Fibroblast of mammary gland (primary cell): ENCODE data around the gene LY6G6D.

Source experiments
- DNase-seq: peaks from one replicate; pipeline ENCODE4 v3.0.0-alpha.2; 2010; ENCODE audit warnings: low read depth
- H3K4me3 ChIP-seq: 2 replicates; pipeline ENCODE4 v1.5.1; 2011; ENCODE audit warnings: low read depth, mild to moderate bottlenecking, low read length, moderate library complexity; ENCODE audit not compliant: control insufficient read depth
- CTCF ChIP-seq: conservative IDR thresholded peaks from 2 replicates; pipeline ENCODE4 v1.5.1; 2011; ENCODE audit warnings: low read depth, low read length, inconsistent platforms; ENCODE audit not compliant: control insufficient read depth, insufficient read depth

LY6G6D gene

GRCh38 chr6:31692886-31693285 is 22.3 kb upstream of the LY6G6D start:
- no peak for TF ChIP-seq CTCF
- no peak for DNase-seq

GRCh38 chr6:31693535-31693934 is 21.6 kb upstream of the LY6G6D start:
- no peak for TF ChIP-seq CTCF
- no peak overlapping the region for H3K4me3 ChIP-seq
- no peak for DNase-seq

More at GRCh38 chr6:31692886-31693285, 22.3 kb upstream of the LY6G6D start:
- no peak overlapping the region for H3K4me3 ChIP-seq

GRCh38 chr6:31697555-31697954 is 17.6 kb upstream of the LY6G6D start:
- no peak overlapping the region for H3K4me3 ChIP-seq
- no peak for TF ChIP-seq CTCF
- DNase-seq = no peak

- TF ChIP-seq CTCF = no peak
- no peak for DNase-seq
- H3K4me3 ChIP-seq = no peak overlapping the region
Observed at GRCh38 chr6:31700740-31701401, 14.3 kb upstream of the LY6G6D start.

- no peak for TF ChIP-seq CTCF
- peak overlapping the region; percentile 94 for H3K4me3 ChIP-seq
- DNase-seq = peak; percentile 40
Observed at GRCh38 chr6:31701666-31702404, 13.3 kb upstream of the LY6G6D start.

- peak overlapping the region; percentile 94 for H3K4me3 ChIP-seq
- DNase-seq = no peak
- TF ChIP-seq CTCF = no peak
Observed at GRCh38 chr6:31702405-31702818, 12.7 kb upstream of the LY6G6D start.
